Liver (tissue), 9 donors: ENCODE results near the gene MBOAT1. TPM values are rescaled to one million over a fixed set of nuclear protein-coding genes. Genes with fewer than 3 reads are reported as not detected.

Source experiments
- DNase-seq: peaks from one replicate; pipeline ENCODE4 v3.0.0-alpha.2; 2017; ENCODE audit warnings: low spot score
- H3K27ac ChIP-seq, 2 donors: one replicate each; pipeline ENCODE4 v1.7.0; 2013; ENCODE audit warnings: inconsistent platforms in 2 of 2, low read length in 2 of 2, control low read depth in 1 of 2, low read depth in 1 of 2, mild to moderate bottlenecking in 1 of 2
- H3K27me3 ChIP-seq, 4 donors: one replicate each; pipeline versions ENCODE4 v1.6.1 to v1.7.0; 2013; ENCODE audit warnings: low read length in 3 of 4, inconsistent platforms in 1 of 4, mild to moderate bottlenecking in 1 of 4, moderate library complexity in 1 of 4; ENCODE audit not compliant: control insufficient read depth in 4 of 4, insufficient read depth in 4 of 4
- H3K36me3 ChIP-seq, 4 donors: one replicate each; pipeline versions ENCODE4 v1.6.1 to v1.7.0; 2013; ENCODE audit warnings: low read length in 3 of 4, mild to moderate bottlenecking in 3 of 4, low read depth in 1 of 4, moderate library complexity in 1 of 4; ENCODE audit not compliant: control insufficient read depth in 4 of 4, insufficient read depth in 3 of 4
- H3K4me1 ChIP-seq, 4 donors: one replicate each; pipeline versions ENCODE4 v1.6.1 to v1.7.0; 2013; ENCODE audit warnings: low read length in 3 of 4, mild to moderate bottlenecking in 3 of 4, moderate library complexity in 1 of 4; ENCODE audit not compliant: control insufficient read depth in 4 of 4, insufficient read depth in 4 of 4
- H3K4me3 ChIP-seq, 3 donors: one replicate each; pipeline versions ENCODE4 v1.6.1 to v1.7.0; 2013; ENCODE audit warnings: low read length in 3 of 3, control low read depth in 1 of 3, low read depth in 1 of 3, mild to moderate bottlenecking in 1 of 3
- H3K9ac ChIP-seq, 2 donors: one replicate each; pipeline ENCODE4 v1.7.0; 2013; ENCODE audit warnings: low read length in 2 of 2, mild to moderate bottlenecking in 2 of 2, moderate library complexity in 2 of 2, control low read depth in 1 of 2, low read depth in 1 of 2
- H3K9me3 ChIP-seq, 4 donors: one replicate each; pipeline versions ENCODE4 v1.6.1 to v1.7.0; 2013; ENCODE audit warnings: low read length in 3 of 4; ENCODE audit not compliant: control insufficient read depth in 4 of 4
- EGR1 ChIP-seq, 2 donors: IDR thresholded peaks; 2 replicates each; pipeline ENCODE4 v1.6.1; 2016 to 2018; ENCODE audit warnings: antibody characterized with exemption in 2 of 2, low read depth in 2 of 2
- FOXA1 ChIP-seq: IDR thresholded peaks from 2 replicates; pipeline ENCODE4 v1.6.1; 2016; ENCODE audit warnings: antibody characterized with exemption
- FOXA2 ChIP-seq: IDR thresholded peaks from 2 replicates; pipeline ENCODE4 v1.6.1; 2016; ENCODE audit warnings: antibody characterized with exemption
- GABPA ChIP-seq, 2 donors: IDR thresholded peaks in 1 of 2; conservative IDR thresholded peaks in 1 of 2; 2 replicates each; pipeline ENCODE4 v1.6.1; 2016; ENCODE audit warnings: antibody characterized with exemption in 2 of 2, mild to moderate bottlenecking in 1 of 2, moderate library complexity in 1 of 2
- HNF4A ChIP-seq, 2 donors: conservative IDR thresholded peaks; 2 replicates each; pipeline ENCODE4 v1.6.1; 2016; ENCODE audit warnings: antibody characterized with exemption in 2 of 2, mild to moderate bottlenecking in 2 of 2
- HNF4G ChIP-seq: IDR thresholded peaks from 2 replicates; pipeline ENCODE4 v1.6.1; 2016; ENCODE audit warnings: antibody characterized with exemption
- JUND ChIP-seq, 2 donors: IDR thresholded peaks; 2 replicates each; pipeline ENCODE4 v1.6.1; 2016; ENCODE audit warnings: antibody characterized with exemption in 2 of 2
- NR2F2 ChIP-seq: IDR thresholded peaks from 2 replicates; pipeline ENCODE4 v1.6.1; 2016; ENCODE audit warnings: antibody characterized with exemption
- RAD21 ChIP-seq, 2 donors: IDR thresholded peaks; 2 replicates each; pipeline ENCODE4 v1.6.1; 2016; ENCODE audit warnings: antibody characterized with exemption in 2 of 2, mild to moderate bottlenecking in 2 of 2
- RXRA ChIP-seq, 2 donors: IDR thresholded peaks; 2 replicates each; pipeline ENCODE4 v1.6.1; 2017 to 2018; ENCODE audit warnings: antibody characterized with exemption in 2 of 2, mild to moderate bottlenecking in 1 of 2
- SP1 ChIP-seq: IDR thresholded peaks from 2 replicates; pipeline ENCODE4 v1.6.1; 2018; ENCODE audit warnings: antibody characterized with exemption, mild to moderate bottlenecking
- TAF1 ChIP-seq: conservative IDR thresholded peaks from 2 replicates; pipeline ENCODE4 v1.6.1; 2016; ENCODE audit warnings: antibody characterized with exemption, mild to moderate bottlenecking
- YY1 ChIP-seq: IDR thresholded peaks from 2 replicates; pipeline ENCODE4 v1.6.1; 2016; ENCODE audit warnings: antibody characterized with exemption, mild to moderate bottlenecking
- WGBS: extraction: QIAGEN DNeasy Blood & Tissue Kit; methylation state at CpG from one replicate; pipeline ENCODE4 v1.1.7; 2013; 5-methylcytosine and 5-hydroxymethylcytosine counted together
- polyA plus RNA-seq, 2 donors: library from polyadenylated mRNA; stranded (reverse) in 1 of 2; unstranded in 1 of 2; fragments of 200-250 nt in 1 of 2; fragments of >200 nt in 1 of 2; fragmentation: Nextera tagmentation in 1 of 2; extraction: Ambion mirVana in 1 of 2; gene quantifications; one replicate each; pipeline versions ENCODE4 v1.2.1 to v1.2.3, GENCODE V29; 2013 to 2015
- total RNA-seq, 2 donors: library from RNA; depleted of rRNA; stranded (reverse); fragments of >200 nt; gene quantifications; one replicate each; pipeline ENCODE4 v1.2.3, GENCODE V29; 2014
- TF ChIP-seq, protein P1 (sequence below): IDR thresholded peaks from 2 replicates; pipeline ENCODE4 v1.6.1; 2016; ENCODE audit warnings: antibody characterized with exemption, mild to moderate bottlenecking
- TF ChIP-seq, protein P2 (sequence below): IDR thresholded peaks from 2 replicates; pipeline ENCODE4 v1.6.1; 2016; ENCODE audit warnings: antibody characterized with exemption
- TF ChIP-seq, protein P3 (sequence below): IDR thresholded peaks from 2 replicates; pipeline ENCODE4 v1.6.1; 2016; ENCODE audit warnings: antibody characterized with exemption
- TF ChIP-seq, protein P4 (sequence below): fragments of 150-350 bp; IDR thresholded peaks from 2 replicates; pipeline ENCODE4 v1.5.1; 2017; ENCODE audit warnings: improper control_type of control experiment, low read depth, low read length; ENCODE audit not compliant: missing input control
- TF ChIP-seq, protein P5 (sequence below): IDR thresholded peaks from 2 replicates; pipeline ENCODE4 v1.6.1; 2016; ENCODE audit warnings: antibody characterized with exemption
- donor health status: healthy.
- donor health status: healthy.
- donor health status: healthy.
- donor health status: healthy.
- donor health status: healthy.

The MBOAT1 gene
- total and polyA plus RNA-seq, 4 donors, result 1.2 to 9.3 (median 3.3) TPM

DNA sequence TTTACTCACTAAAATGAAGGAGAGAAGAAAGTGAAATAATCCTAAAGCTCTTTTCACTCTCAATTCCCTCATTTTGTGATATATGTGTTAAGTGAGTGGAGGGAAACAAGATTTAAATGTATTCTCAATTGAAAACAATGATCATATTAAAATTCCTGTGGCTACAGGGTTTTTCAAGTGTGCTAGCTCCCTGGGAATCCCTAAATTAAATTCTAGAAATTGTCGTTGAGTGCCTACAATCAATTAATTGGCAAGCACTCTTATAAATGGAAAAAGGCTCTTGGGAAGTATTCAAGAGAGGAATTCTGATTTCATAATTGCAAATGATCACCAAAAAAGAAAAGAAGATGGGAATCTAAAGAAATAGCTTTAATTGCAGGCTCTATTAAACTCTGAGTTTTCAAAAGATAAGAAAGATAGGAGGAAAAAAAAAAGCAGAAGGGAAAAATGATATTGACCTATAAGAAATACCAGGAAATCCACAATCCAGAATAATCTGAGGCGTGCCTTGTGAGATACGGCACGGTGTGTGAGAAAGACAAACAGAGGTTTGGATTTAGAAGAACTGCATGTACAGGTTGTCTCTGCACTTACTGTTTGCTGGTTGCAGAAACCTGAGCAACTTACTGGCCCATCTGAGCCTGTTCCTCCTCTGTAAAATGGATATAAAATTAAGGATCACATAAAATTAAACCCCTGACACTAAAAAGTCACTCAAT lies 18.3 kb upstream of the MBOAT1 start:
- no peak overlapping the region for H3K4me3 ChIP-seq
- no peak for DNase-seq
- no peaks in the 10 kb centered on the region for H3K27me3 ChIP-seq
- H3K27ac ChIP-seq, result no peak overlapping the region
- no peaks in the 10 kb centered on the region for H3K36me3 ChIP-seq
- no peaks in the 10 kb centered on the region for H3K4me1 ChIP-seq
- H3K9ac ChIP-seq, result no peak overlapping the region
- TF ChIP-seq SP1 (no peak), RXRA (IDR thresholded peaks at IDR 0.05) (no peak), HNF4G (no peak), FOXA1 (no peak), YY1 (no peak), FOXA2 (no peak), GABPA (IDR thresholded peaks at IDR 0.05 in 1 of 2, conservative IDR thresholded peaks at IDR 0.05 in 1 of 2) (no peak), TAF1 (no peak), JUND (IDR thresholded peaks at IDR 0.05) (no peak), EGR1 (IDR thresholded peaks at IDR 0.05; ENCODE audit: low read depth in 2 of 2) (no peak), HNF4A (conservative IDR thresholded peaks at IDR 0.05) (no peak), RAD21 (IDR thresholded peaks at IDR 0.05) (no peak), NR2F2 (no peak)
- TF ChIP-seq, protein P1, sequence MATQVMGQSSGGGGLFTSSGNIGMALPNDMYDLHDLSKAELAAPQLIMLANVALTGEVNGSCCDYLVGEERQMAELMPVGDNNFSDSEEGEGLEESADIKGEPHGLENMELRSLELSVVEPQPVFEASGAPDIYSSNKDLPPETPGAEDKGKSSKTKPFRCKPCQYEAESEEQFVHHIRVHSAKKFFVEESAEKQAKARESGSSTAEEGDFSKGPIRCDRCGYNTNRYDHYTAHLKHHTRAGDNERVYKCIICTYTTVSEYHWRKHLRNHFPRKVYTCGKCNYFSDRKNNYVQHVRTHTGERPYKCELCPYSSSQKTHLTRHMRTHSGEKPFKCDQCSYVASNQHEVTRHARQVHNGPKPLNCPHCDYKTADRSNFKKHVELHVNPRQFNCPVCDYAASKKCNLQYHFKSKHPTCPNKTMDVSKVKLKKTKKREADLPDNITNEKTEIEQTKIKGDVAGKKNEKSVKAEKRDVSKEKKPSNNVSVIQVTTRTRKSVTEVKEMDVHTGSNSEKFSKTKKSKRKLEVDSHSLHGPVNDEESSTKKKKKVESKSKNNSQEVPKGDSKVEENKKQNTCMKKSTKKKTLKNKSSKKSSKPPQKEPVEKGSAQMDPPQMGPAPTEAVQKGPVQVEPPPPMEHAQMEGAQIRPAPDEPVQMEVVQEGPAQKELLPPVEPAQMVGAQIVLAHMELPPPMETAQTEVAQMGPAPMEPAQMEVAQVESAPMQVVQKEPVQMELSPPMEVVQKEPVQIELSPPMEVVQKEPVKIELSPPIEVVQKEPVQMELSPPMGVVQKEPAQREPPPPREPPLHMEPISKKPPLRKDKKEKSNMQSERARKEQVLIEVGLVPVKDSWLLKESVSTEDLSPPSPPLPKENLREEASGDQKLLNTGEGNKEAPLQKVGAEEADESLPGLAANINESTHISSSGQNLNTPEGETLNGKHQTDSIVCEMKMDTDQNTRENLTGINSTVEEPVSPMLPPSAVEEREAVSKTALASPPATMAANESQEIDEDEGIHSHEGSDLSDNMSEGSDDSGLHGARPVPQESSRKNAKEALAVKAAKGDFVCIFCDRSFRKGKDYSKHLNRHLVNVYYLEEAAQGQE, result no peak
- TF ChIP-seq, protein P2, sequence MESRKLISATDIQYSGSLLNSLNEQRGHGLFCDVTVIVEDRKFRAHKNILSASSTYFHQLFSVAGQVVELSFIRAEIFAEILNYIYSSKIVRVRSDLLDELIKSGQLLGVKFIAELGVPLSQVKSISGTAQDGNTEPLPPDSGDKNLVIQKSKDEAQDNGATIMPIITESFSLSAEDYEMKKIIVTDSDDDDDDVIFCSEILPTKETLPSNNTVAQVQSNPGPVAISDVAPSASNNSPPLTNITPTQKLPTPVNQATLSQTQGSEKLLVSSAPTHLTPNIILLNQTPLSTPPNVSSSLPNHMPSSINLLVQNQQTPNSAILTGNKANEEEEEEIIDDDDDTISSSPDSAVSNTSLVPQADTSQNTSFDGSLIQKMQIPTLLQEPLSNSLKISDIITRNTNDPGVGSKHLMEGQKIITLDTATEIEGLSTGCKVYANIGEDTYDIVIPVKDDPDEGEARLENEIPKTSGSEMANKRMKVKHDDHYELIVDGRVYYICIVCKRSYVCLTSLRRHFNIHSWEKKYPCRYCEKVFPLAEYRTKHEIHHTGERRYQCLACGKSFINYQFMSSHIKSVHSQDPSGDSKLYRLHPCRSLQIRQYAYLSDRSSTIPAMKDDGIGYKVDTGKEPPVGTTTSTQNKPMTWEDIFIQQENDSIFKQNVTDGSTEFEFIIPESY, result no peak
- TF ChIP-seq, protein P3, sequence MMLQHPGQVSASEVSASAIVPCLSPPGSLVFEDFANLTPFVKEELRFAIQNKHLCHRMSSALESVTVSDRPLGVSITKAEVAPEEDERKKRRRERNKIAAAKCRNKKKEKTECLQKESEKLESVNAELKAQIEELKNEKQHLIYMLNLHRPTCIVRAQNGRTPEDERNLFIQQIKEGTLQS, result no peak
- TF ChIP-seq, protein P4, sequence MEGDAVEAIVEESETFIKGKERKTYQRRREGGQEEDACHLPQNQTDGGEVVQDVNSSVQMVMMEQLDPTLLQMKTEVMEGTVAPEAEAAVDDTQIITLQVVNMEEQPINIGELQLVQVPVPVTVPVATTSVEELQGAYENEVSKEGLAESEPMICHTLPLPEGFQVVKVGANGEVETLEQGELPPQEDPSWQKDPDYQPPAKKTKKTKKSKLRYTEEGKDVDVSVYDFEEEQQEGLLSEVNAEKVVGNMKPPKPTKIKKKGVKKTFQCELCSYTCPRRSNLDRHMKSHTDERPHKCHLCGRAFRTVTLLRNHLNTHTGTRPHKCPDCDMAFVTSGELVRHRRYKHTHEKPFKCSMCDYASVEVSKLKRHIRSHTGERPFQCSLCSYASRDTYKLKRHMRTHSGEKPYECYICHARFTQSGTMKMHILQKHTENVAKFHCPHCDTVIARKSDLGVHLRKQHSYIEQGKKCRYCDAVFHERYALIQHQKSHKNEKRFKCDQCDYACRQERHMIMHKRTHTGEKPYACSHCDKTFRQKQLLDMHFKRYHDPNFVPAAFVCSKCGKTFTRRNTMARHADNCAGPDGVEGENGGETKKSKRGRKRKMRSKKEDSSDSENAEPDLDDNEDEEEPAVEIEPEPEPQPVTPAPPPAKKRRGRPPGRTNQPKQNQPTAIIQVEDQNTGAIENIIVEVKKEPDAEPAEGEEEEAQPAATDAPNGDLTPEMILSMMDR, result no peak
- TF ChIP-seq, protein P5, sequence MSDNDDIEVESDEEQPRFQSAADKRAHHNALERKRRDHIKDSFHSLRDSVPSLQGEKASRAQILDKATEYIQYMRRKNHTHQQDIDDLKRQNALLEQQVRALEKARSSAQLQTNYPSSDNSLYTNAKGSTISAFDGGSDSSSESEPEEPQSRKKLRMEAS, result no peak
- H3K9me3 ChIP-seq, result no peaks in the 10 kb centered on the region
- 88% methylated on average over 4 of the region's 4 CpGs for WGBS
